Natural killer cell treated with Interleukin-12 subunit alpha and Interleukin-12 subunit beta and Interleukin-15 and Interleukin-18, amount 100 ng/mL, for 72 hours (primary cell): ENCODE results near the gene NAAA. TPM values are rescaled to one million over a fixed set of nuclear protein-coding genes. Genes with fewer than 3 reads are reported as not detected.
A peak's percentile ranks its signal among the peaks of the same experiment; 100 is the strongest.

Experiments
- ATAC-seq, 2 donors: fragments of 150-1000 bp; cut with Tn5 transposase in 1 of 2; sonication (Bioruptor Pico), chemical (Tn5 transposase) in 1 of 2; 2 replicates each; pipeline ENCODE4 v1.10.0; 2021
- DNase-seq: peaks from one replicate; pipeline ENCODE4 v3.0.0; 2022; ENCODE audit warnings: low spot score
- H3K27ac Mint-ChIP-seq, 2 donors: 1 replicate in 1 of 2; 2 replicates in 1 of 2; pipeline ENCODE4 v1.8.0; 2022; ENCODE audit warnings: mixed read lengths in 2 of 2, mild to moderate bottlenecking in 1 of 2, moderate library complexity in 1 of 2
- H3K27me3 Mint-ChIP-seq, 2 donors: 1 replicate in 1 of 2; 2 replicates in 1 of 2; pipeline ENCODE4 v1.8.0; 2022; ENCODE audit warnings: mixed read lengths in 2 of 2
- H3K36me3 Mint-ChIP-seq: one replicate; pipeline ENCODE4 v1.8.0; 2022; ENCODE audit warnings: mixed read lengths
- H3K4me1 Mint-ChIP-seq, 2 donors: 1 replicate in 1 of 2; 2 replicates in 1 of 2; pipeline ENCODE4 v1.8.0; 2022; ENCODE audit warnings: low read depth in 2 of 2, mixed read lengths in 2 of 2, mild to moderate bottlenecking in 1 of 2
- H3K4me3 Mint-ChIP-seq: one replicate; pipeline ENCODE4 v1.8.0; 2022; ENCODE audit warnings: mixed read lengths
- H3K9me3 Mint-ChIP-seq: 2 replicates; pipeline ENCODE4 v1.8.0; 2022; ENCODE audit warnings: mixed read lengths
- total RNA-seq, 2 donors: library from RNA; stranded (reverse); gene quantifications; one replicate each; pipeline ENCODE4 v1.2.3, GENCODE V29; 2022

NAAA gene
- total RNA-seq, 2 donors from 2014 or later, result 17.5 to 48.2 TPM

- no peaks in the 10 kb centered on the region for H3K27me3 Mint-ChIP-seq
- no peaks in the 10 kb centered on the region for H3K4me1 Mint-ChIP-seq
- H3K9me3 Mint-ChIP-seq, result no peaks in the 10 kb centered on the region
- H3K4me3 Mint-ChIP-seq, result no peak overlapping the region
- DNase-seq, result no peak
- no peak overlapping the region for H3K27ac Mint-ChIP-seq
- H3K36me3 Mint-ChIP-seq, result no peaks in the 10 kb centered on the region
- ATAC-seq, result no peak
Measured at GRCh38 chr4:75907966-75908365, 32.8 kb downstream of the NAAA start.

- Mint-ChIP-seq H3K9me3 (no peaks in the 10 kb centered on the region), H3K36me3 (no peaks in the 10 kb centered on the region), H3K27me3 (peaks cover 0 to 3% of the 10 kb centered on the region in 2 donors), H3K4me3 (no peak overlapping the region), H3K4me1 (no peaks in the 10 kb centered on the region), H3K27ac (no peak overlapping the region)
- no peak for ATAC-seq
- DNase-seq, result no peak
Measured at GRCh38 chr4:75904076-75904475, 36.7 kb downstream of the NAAA start.

GRCh38 chr4:75902352-75902751 is 38.5 kb downstream of the NAAA start, which contains the start of gene PPEF2:
TSS of gene PPEF2 (minus strand) at chr4:75902452. CDS start at chr4:75896325, 6,127 bp downstream.
- Mint-ChIP-seq H3K36me3 (no peaks in the 10 kb centered on the region), H3K27me3 (peaks cover 5 to 10% of the 10 kb centered on the region in 2 donors), H3K27ac (no peak within 1 kb of the TSS), H3K9me3 (no peaks in the 10 kb centered on the region), H3K4me3 (no peak within 1 kb of the TSS), H3K4me1 (no peaks in the 10 kb centered on the region)
- no peak for DNase-seq
- ATAC-seq, result no peak

GRCh38 chr4:75898536-75898935 is 42.3 kb downstream of the NAAA start:
- H3K4me1 Mint-ChIP-seq, result no peaks in the 10 kb centered on the region

GRCh38 chr4:75895744-75896314 is 45.0 kb downstream of the NAAA start:
- DNase-seq, result no peak
- no peaks in the 10 kb centered on the region for H3K4me1 Mint-ChIP-seq
- H3K36me3 Mint-ChIP-seq, result no peaks in the 10 kb centered on the region
- H3K9me3 Mint-ChIP-seq, result no peaks in the 10 kb centered on the region
- peaks cover 5 to 10% of the 10 kb centered on the region in 2 donors for H3K27me3 Mint-ChIP-seq
- H3K4me3 Mint-ChIP-seq, result no peak overlapping the region
- peak; percentile 57 to 70 for ATAC-seq
- no peak overlapping the region for H3K27ac Mint-ChIP-seq

More at GRCh38 chr4:75898536-75898935, 42.3 kb downstream of the NAAA start:
- peaks cover 5 to 10% of the 10 kb centered on the region in 2 donors for H3K27me3 Mint-ChIP-seq
- H3K9me3 Mint-ChIP-seq, result no peaks in the 10 kb centered on the region
- no peak overlapping the region for H3K27ac Mint-ChIP-seq
- no peak for ATAC-seq
- no peak overlapping the region for H3K4me3 Mint-ChIP-seq
- no peak for DNase-seq
- H3K36me3 Mint-ChIP-seq, result no peaks in the 10 kb centered on the region

- Mint-ChIP-seq H3K36me3 (no peaks in the 10 kb centered on the region), H3K27ac (no peak overlapping the region), H3K4me1 (no peaks in the 10 kb centered on the region), H3K4me3 (no peak overlapping the region), H3K27me3 (peaks cover 6 to 7% of the 10 kb centered on the region in 2 donors), H3K9me3 (no peaks in the 10 kb centered on the region)
- ATAC-seq, result no peak
- DNase-seq, result no peak
Measured at GRCh38 chr4:75892508-75892907, 48.3 kb downstream of the NAAA start.

GRCh38 chr4:75891611-75892010 is 49.2 kb downstream of the NAAA start:
- Mint-ChIP-seq H3K4me3 (no peak overlapping the region), H3K27ac (no peak overlapping the region), H3K27me3 (peaks cover 6 to 7% of the 10 kb centered on the region in 2 donors), H3K36me3 (no peaks in the 10 kb centered on the region), H3K9me3 (no peaks in the 10 kb centered on the region), H3K4me1 (no peaks in the 10 kb centered on the region)
- no peak for ATAC-seq
- no peak for DNase-seq

- H3K9me3 Mint-ChIP-seq, result no peaks in the 10 kb centered on the region
- no peak overlapping the region for H3K4me3 Mint-ChIP-seq
- no peaks in the 10 kb centered on the region for H3K4me1 Mint-ChIP-seq
- H3K27ac Mint-ChIP-seq, result no peak overlapping the region
- ATAC-seq, result peak in 1 of 2 donors; percentile 20
- no peaks in the 10 kb centered on the region for H3K36me3 Mint-ChIP-seq
- peaks cover 6 to 7% of the 10 kb centered on the region in 2 donors for H3K27me3 Mint-ChIP-seq
- no peak for DNase-seq
Measured at GRCh38 chr4:75889537-75890199, 51.1 kb downstream of the NAAA start.

- ATAC-seq, result no peak
- Mint-ChIP-seq H3K4me1 (no peaks in the 10 kb centered on the region), H3K4me3 (no peak overlapping the region), H3K36me3 (no peaks in the 10 kb centered on the region), H3K27ac (no peak overlapping the region), H3K9me3 (no peaks in the 10 kb centered on the region), H3K27me3 (peaks cover 6 to 7% of the 10 kb centered on the region in 2 donors)
- no peak for DNase-seq
Measured at GRCh38 chr4:75886104-75886503, 54.7 kb downstream of the NAAA start.

- no peaks in the 10 kb centered on the region for H3K4me1 Mint-ChIP-seq
- no peaks in the 10 kb centered on the region for H3K36me3 Mint-ChIP-seq
- no peak for DNase-seq
- no peak overlapping the region for H3K27ac Mint-ChIP-seq
- H3K9me3 Mint-ChIP-seq, result no peaks in the 10 kb centered on the region
- no peak overlapping the region for H3K4me3 Mint-ChIP-seq
- peak in 1 of 2 donors; percentile 78 for ATAC-seq
- H3K27me3 Mint-ChIP-seq, result peaks cover 0 to 6% of the 10 kb centered on the region in 2 donors
Measured at GRCh38 chr4:75881476-75881875, 59.3 kb downstream of the NAAA start.

- Mint-ChIP-seq H3K27ac (no peak overlapping the region), H3K9me3 (no peaks in the 10 kb centered on the region)
Measured at GRCh38 chr4:75880278-75880677, 60.5 kb downstream of the NAAA start.

GRCh38 chr4:75878246-75878756 is 62.5 kb downstream of the NAAA start:
- H3K4me1 Mint-ChIP-seq, result no peaks in the 10 kb centered on the region
- H3K27ac Mint-ChIP-seq, result no peak overlapping the region
- H3K27me3 Mint-ChIP-seq, result peaks cover 2 to 6% of the 10 kb centered on the region in 2 donors
- no peaks in the 10 kb centered on the region for H3K9me3 Mint-ChIP-seq
- H3K4me3 Mint-ChIP-seq, result no peak overlapping the region
- H3K36me3 Mint-ChIP-seq, result no peaks in the 10 kb centered on the region
- peak in 1 of 2 donors; percentile 43 for ATAC-seq
- no peak for DNase-seq

More at GRCh38 chr4:75880278-75880677, 60.5 kb downstream of the NAAA start:
- Mint-ChIP-seq H3K4me1 (no peaks in the 10 kb centered on the region), H3K27me3 (peaks cover 2 to 6% of the 10 kb centered on the region in 2 donors), H3K36me3 (no peaks in the 10 kb centered on the region), H3K4me3 (no peak overlapping the region)
- DNase-seq, result no peak
- ATAC-seq, result no peak

- no peaks in the 10 kb centered on the region for H3K36me3 Mint-ChIP-seq
- DNase-seq, result no peak
Measured at GRCh38 chr4:75876218-75876617, 64.6 kb downstream of the NAAA start.

GRCh38 chr4:75869100-75869499 is 71.7 kb downstream of the NAAA start:
- ATAC-seq, result no peak
- Mint-ChIP-seq H3K27me3 (no peaks in the 10 kb centered on the region), H3K27ac (no peak overlapping the region), H3K4me3 (no peak overlapping the region), H3K9me3 (no peaks in the 10 kb centered on the region), H3K36me3 (no peaks in the 10 kb centered on the region), H3K4me1 (no peaks in the 10 kb centered on the region)
- no peak for DNase-seq

More at GRCh38 chr4:75876218-75876617, 64.6 kb downstream of the NAAA start:
- Mint-ChIP-seq H3K9me3 (no peaks in the 10 kb centered on the region), H3K27me3 (peaks cover 2 to 6% of the 10 kb centered on the region in 2 donors), H3K4me3 (no peak overlapping the region), H3K4me1 (no peaks in the 10 kb centered on the region), H3K27ac (no peak overlapping the region)
- no peak for ATAC-seq
